HL-60 (cell line): ENCODE measurements around the gene BHMT.
A peak's percentile ranks its signal among the peaks of the same experiment; 100 is the strongest.

ENCODE experiments used
- DNase-seq, 2 experiments: peaks; one replicate each; pipeline ENCODE4 v3.0.0-alpha.2; 2010 to 2020; ENCODE audit warnings: low read depth in 1 of 2, low spot score in 1 of 2
- H3K27ac ChIP-seq: fragments of 250-450 bp; sonication (Bioruptor Pico); replicated peaks from 2 replicates; pipeline ENCODE4 v1.5.1; 2020; ENCODE audit warnings: mild to moderate bottlenecking, moderate library complexity
- H3K27me3 ChIP-seq: fragments of 250-450 bp; sonication (Bioruptor Pico); 2 replicates; pipeline ENCODE4 v1.5.1; 2021; ENCODE audit warnings: mild to moderate bottlenecking, moderate library complexity; ENCODE audit not compliant: insufficient read depth, poor library complexity, severe bottlenecking
- H3K4me3 ChIP-seq: replicated peaks from 2 replicates; pipeline ENCODE4 v1.5.1; 2011; ENCODE audit warnings: mild to moderate bottlenecking, control low read depth, low read length; ENCODE audit not compliant: insufficient read depth
- CTCF ChIP-seq: IDR thresholded peaks from one replicate; pipeline ENCODE4 v1.5.1; 2011; ENCODE audit warnings: low read length, control low read depth, inconsistent platforms; ENCODE audit not compliant: insufficient read depth
- GABPA ChIP-seq: IDR thresholded peaks from 2 replicates; pipeline ENCODE4 v1.6.1; 2012; ENCODE audit warnings: low read depth
- POLR2AphosphoS5 ChIP-seq: IDR thresholded peaks from 2 replicates; pipeline ENCODE4 v1.6.1; 2012; ENCODE audit warnings: low read depth
- REST ChIP-seq: IDR thresholded peaks from 2 replicates; pipeline ENCODE4 v1.6.1; 2012; ENCODE audit warnings: low read depth; ENCODE audit not compliant: insufficient replicate concordance
- SPI1 ChIP-seq: IDR thresholded peaks from 2 replicates; pipeline ENCODE4 v1.6.1; 2012; ENCODE audit warnings: low read depth, mild to moderate bottlenecking, borderline replicate concordance

Gene BHMT

GRCh38 chr5:79119486-79119885 lies 7.9 kb downstream of the BHMT start:
- no peak for DNase-seq
- no peak for TF ChIP-seq POLR2AphosphoS5
- TF ChIP-seq GABPA = no peak
- no peak for TF ChIP-seq SPI1
- TF ChIP-seq REST = no peak
- TF ChIP-seq CTCF = no peak
- Histone ChIP-seq H3K27ac (no peak overlapping the region), H3K27me3 (no peaks in the 10 kb centered on the region), H3K4me3 (no peak overlapping the region)

- H3K27ac ChIP-seq = no peak overlapping the region
- TF ChIP-seq CTCF (no peak), REST (no peak), POLR2AphosphoS5 (no peak), GABPA (no peak), SPI1 (no peak)
- no peaks in the 10 kb centered on the region for H3K27me3 ChIP-seq
- no peak for DNase-seq
- H3K4me3 ChIP-seq = no peak overlapping the region
Measured at GRCh38 chr5:79120221-79120620, 8.6 kb downstream of the BHMT start.

GRCh38 chr5:79122973-79123372 lies 11.4 kb downstream of the BHMT start:
- Histone ChIP-seq H3K27ac (no peak overlapping the region), H3K27me3 (no peaks in the 10 kb centered on the region), H3K4me3 (no peak overlapping the region)
- DNase-seq = peak in 1 of 2 experiments; percentile 65
- no peak for TF ChIP-seq CTCF
- TF ChIP-seq POLR2AphosphoS5 = no peak
- TF ChIP-seq GABPA = no peak
- no peak for TF ChIP-seq REST
- no peak; the same call in 1 of the 2 replicates for TF ChIP-seq SPI1
